ENCODE data around the gene SPATA31C2. TPM values are rescaled to one million over a fixed set of nuclear protein-coding genes. Genes with fewer than 3 reads are reported as not detected.

The SPATA31C2 gene
- total RNA-seq, 1 donor from 2014 or later = not detected

Other genes starting within 250 kb of the SPATA31C2 start
- not detected for gene SPATA31C1, start 220.5 kb downstream of the SPATA31C2 start, total RNA-seq
- gene CDK20, start 163.9 kb downstream of the SPATA31C2 start, total RNA-seq = 2.8 TPM
- gene SPIN1, start 250.0 kb upstream of the SPATA31C2 start, total RNA-seq = 56.6 TPM

Measured in left ventricle myocardium superior (tissue), 1 donor.